HG03039 (cell line): Measurements from ENCODE around the gene BNC2.

Experiments
- ATAC-seq: cut with Tn5 transposase; IDR thresholded peaks from one replicate; pipeline ENCODE4 v1.9.1; 2021; ENCODE audit warnings: mild to moderate bottlenecking, moderate library complexity; ENCODE audit not compliant: unreplicated experiment

The BNC2 gene

DNA sequence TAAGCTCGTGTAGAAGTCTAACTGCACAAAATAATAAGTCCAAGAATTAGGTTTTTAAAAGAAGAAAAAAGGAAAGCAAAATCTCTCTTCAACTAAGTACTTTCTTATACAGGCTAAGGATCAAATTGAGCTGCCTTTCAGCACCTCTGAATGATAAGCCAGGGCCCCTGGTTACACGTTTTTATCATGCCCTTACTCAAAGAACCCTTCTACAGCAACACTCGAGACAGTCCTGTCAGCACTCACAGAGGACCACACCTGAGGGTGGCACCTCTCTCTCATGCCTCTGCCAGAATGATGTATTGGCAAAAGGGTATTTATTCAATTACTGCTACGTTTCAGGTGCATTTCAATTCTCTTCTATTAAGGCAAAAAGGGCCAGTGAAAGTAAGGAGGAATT lies 150.5 kb downstream of the BNC2 start:
- ATAC-seq, result no peak

DNA sequence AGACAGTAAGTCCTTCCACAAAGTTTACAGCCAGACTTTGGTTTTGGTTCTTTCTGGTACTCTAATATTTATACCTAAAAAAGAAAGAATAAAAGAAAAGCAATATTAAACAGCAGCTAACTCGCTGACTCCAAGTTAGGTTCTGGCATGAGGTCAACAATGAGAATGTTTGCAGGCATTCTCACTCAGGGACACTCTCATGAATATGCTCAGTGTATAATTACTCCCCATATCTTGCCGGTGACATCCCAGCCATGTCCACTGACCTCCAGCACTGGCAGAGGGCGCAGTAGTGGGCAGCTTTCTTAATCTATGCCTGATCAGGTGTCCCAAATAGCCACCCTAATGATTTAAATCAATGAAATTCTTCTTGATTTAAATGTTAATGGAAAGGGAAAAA lies 151.5 kb downstream of the BNC2 start:
- no peak for ATAC-seq

DNA sequence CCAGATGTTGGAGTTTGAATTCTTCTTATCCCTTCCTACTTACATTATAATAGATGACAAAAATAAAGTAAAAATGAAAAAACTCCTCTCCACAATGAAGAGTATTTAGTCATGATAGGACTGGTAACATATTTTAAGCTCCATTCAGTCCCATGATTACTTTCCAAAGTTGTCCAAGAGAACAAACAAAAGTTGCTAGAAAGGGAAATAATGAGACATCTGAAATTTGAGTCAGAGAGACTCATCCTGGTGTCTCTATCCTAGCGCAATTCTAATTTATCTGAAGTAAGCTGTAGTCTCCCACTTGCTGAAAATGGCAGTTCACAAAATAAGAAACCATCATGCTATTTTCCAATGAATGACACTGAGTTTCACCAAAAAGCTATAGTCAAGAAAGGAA lies 152.2 kb downstream of the BNC2 start:
- ATAC-seq, result no peak

- no peak for ATAC-seq
These were observed 153.9 kb downstream of the BNC2 start for GRCh38 chr9:16716601-16717000.

DNA sequence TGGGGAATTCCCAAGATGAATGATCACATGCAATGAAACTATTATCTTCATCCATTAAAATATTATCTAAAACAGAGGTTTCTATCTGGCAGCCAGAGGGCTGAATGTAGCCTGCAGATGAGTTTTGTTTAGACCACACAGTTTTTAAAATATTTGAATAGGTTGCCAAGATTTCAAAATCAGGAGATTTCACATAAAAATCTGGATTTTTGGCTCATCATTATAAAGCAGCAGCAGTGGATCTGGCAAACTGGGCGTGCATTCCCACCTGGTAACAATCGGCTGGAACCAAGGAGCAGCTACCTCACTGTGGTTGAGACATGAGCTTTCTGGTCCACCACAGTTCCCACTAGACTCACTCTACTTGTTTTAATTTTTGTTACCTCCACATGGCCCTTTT lies 155.1 kb downstream of the BNC2 start:
- no peak for ATAC-seq

GRCh38 chr9:16712787-16713186 lies 157.7 kb downstream of the BNC2 start:
- no peak for ATAC-seq

DNA sequence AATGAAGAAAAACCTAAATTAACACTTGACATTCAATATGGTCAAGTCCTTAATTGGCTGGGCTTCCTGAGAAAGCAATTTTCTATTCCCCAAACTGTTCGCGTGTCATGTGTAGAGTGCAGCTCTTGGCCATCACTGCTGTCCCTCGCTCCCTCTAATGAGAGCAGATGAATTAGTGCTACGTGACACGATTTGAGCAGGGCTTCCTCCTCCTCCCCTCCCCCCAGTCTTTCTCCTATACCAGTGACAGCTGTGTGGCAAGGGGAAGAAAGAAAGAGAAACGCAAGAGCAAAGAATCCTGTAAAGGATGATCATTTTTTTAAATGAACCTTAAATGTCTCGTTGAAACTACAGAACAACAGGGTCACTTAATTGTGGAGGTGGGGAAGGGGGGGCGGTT lies 159.6 kb downstream of the BNC2 start:
- ATAC-seq, result no peak

GRCh38 chr9:16709924-16710323 lies 160.5 kb downstream of the BNC2 start:
- no peak for ATAC-seq

DNA sequence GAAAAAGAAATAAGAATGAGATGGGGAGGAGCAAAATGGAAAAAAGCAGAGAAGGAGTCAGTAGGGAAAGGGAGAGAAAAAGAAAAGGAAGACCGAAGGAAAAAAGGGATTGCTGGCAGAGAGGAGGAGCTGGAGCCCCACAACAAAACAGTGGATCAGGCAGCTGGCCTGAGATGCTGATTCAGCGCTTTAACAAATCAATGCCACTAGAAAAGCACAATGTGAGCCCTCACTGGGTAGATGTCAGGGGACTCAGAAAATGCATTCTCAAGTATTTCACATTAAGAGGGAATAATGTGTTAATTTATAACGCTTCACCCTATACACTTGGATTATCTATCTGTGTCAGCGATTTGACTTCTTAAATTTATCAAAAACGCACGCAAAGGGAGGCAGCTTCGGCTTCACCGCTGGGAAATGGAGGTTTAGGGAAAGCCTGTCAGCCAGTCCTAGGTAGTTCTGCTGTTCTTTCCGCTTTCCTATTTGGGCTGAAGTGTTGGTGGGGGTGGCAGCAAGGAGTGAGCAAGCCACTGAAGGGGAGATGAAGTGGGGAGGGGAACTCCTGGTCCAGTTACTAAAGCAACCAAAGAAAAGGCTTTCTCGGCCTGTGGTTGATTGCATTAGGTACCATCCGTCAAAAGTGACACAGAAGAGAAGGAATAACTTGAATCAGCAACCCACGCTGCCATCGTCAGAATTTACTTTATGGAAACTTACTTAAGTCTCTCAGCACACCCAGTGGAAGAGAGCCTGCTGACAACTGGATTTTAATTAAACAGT lies 161.6 kb downstream of the BNC2 start:
- ATAC-seq, result no peak

DNA sequence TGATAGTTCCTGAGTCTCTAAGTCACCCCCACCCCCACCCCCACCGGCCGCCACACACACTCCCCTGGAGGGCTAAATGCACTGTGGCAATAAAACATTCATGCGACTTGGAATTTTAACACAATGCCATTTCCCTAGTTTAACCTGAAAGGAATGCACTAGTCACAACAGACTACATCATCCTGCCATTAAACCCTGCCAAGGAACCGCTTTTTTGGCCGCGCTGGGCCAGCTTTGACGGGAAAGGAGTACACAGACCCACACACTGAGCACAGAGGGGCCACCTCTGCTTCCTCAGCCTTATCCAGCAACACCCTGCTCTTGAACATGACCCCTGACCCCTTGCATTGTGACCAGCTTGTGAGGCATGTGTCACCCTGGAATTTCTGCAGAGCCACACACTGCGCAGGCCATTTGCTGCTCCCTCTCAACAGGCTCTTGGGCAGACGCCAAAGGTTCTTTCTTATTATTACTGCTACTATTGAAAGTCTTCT lies 165.3 kb downstream of the BNC2 start:
- no peak for ATAC-seq

DNA sequence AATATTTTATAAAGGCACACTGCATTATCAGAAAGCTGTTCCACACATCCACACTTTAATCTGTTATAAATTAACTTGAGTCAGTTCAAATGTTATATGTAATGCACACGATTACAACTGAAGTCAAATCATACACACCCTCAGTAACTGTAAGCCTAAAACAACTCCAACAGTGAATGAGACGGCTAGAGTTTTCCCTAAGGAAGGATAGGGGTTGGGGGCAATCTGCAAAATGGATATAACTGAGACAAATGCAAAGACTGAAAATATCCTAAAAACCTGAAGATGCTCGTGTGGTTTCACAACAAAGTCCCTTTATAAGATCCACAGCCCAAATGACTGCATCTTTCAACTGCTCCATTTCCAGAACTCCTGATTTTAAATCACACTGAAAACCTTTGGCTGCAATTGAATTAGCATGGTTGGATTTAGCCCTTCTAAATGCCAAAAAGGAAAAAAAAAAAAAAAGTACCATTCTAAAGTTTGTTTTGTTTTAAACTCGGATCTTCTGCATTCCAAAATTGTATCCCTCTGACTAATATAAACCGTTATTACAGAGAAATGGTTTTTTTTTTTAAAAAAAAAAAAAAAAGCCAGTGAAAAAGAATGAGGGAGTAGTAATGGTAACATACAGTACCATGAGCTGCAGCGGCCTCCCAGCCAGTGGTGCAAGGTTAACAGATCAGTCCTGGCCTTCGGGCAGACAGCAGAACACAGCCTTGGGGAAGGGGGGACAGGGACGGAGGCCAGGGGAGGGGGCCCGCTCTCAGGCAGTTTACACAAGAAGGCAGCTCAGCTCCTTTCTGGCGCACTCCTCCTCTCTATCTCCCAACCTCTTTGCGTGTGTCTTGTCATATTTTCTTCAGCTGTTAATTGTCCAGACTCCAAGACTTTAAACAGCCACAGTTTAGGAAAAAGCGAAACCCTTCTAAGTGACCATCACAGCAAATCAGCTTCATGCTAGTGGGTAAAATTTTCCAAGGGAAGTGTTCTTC lies 166.1 kb downstream of the BNC2 start:
- ATAC-seq, result no peak

- no peak for ATAC-seq
These were observed 169.1 kb downstream of the BNC2 start for GRCh38 chr9:16701347-16701746.

GRCh38 chr9:16693616-16694015 lies 176.9 kb downstream of the BNC2 start:
- no peak for ATAC-seq

- ATAC-seq, result no peak
These were observed 179.8 kb downstream of the BNC2 start for GRCh38 chr9:16690628-16691027.

DNA sequence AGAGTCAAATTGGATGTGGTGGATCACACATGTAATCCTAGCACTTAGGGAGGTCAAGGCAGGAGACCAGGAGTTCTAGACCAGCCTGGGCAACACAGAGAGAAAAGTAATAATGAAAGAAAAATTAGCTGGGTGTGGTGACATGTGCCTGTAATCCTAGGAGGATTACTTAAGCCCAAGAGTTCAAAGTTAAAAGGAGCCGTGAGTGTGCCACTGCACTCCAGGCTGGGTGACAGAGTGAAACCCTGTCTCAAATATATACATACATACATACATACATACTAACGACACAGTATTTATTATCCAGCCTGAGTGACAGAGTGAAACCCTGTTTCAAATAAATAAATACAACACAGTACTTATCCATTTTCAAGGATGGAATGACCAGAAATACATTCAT lies 180.3 kb downstream of the BNC2 start:
- ATAC-seq, result no peak

DNA sequence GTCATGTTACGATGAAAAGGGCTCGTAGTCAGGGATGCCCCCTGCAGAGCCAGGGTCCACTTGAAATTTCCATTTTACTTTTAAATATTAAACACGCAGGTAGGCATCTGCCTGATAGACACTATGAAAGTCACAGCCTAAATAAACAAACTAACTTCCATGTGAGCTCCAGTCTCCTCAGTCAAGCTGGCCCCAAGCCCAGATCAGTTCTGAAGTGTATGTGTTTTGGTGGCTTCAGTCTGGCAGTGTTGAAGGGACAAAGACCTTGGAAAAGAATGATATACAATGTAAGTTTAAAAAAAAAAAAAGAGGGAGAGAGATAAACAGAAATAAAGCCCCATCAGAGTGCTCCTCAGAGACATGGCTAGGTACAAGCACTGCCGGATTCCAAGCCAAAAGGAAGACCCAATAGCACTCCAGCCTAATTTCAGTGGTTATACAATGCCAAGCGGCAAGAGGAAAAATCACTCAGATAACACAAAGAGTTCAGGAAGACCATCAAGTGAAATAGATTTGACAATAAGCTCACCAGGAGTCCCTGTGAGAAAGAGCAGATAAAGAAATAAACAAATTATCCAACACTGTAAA lies 181.0 kb downstream of the BNC2 start:
- ATAC-seq, result no peak

DNA sequence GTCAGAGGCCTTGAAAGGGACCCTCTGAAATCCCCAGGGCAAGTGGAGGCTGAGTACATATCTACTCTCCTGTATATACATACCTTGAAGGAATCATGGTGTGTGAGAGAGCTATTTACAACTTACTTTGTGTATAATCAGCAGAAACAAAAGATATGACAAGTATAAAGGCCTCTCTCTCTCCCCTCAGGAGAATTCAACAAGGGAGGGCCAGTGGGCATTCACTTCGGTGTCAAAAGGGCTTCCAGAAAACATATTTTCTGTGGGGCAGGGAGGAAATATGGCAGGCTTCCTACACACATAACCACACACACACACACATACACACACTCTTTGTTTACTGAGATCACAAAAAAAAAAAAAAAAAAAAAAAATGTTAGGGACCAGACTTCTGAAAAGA lies 181.7 kb downstream of the BNC2 start:
- no peak for ATAC-seq

DNA sequence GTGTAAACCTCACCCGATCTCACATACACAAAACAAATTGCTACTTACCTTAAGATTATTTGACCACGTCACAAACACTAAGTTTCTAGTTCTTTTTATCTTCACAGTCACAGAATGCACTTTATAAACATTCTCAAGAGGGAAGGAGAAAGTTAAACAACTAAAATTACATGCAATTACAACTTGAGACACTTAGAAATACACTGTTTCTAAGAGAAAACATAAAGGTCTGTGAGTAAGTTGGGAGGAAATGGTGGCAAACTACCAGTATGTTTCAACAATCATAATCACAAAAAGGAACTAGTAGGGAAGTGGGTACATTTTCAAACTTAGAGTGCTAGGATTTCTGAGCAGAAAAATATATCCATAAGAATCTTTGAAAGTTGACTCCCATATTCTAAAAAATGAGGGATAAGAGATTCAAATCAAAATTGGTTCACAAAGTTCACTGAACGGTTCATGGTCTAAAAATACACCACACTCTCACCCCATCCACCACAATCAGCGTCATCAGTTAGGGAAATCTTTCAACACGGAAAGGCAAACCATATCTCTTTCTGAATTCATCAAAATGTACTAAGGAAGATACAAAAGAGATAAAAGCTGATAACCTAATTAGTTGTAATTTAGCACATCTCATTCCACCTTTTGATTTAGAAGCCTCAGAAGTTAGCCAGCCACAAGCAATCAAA lies 182.6 kb downstream of the BNC2 start:
- no peak for ATAC-seq

DNA sequence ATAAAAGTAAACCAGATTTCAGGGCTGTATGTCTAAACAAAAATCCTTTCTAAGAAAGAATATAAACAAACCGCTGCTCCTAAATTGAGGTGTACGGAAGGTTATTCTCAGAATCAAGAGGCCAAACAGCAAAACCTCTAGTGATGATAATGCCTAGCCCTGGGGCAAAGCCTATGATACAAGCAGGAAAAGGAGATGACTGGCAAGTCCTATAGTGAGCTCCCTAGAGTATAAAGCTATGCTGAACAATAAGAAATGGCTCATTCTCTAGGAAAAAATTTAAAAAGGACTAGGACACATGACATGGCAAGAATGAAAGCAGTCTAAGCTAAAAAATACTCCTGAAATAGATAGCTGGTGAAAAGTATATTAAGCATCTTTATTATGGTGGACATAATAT lies 187.1 kb downstream of the BNC2 start:
- ATAC-seq, result no peak

GRCh38 chr9:16682273-16682672 lies 188.2 kb downstream of the BNC2 start:
- no peak for ATAC-seq

DNA sequence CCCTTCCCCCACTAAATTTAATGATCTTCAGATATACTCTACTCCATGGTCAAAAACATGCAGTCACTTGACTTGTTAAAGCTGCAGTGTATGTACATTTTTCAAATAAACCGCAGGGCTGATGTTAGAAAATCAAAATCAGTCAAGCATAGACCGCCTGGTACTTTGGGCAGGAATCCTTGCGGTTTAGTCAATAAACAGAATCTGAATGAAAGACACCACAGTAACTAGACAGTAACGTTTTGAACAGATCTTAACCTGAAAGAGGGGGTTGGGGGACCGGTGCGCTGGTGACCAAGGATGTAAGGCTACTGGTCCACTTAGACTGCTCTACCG lies 188.8 kb downstream of the BNC2 start:
- ATAC-seq, result no peak
